K562 (cell line): ENCODE measurements around the gene DOCK6. TPM values are rescaled to one million over a fixed set of nuclear protein-coding genes. Genes with fewer than 3 reads are reported as not detected.

Experiments used
- ATAC-seq: fragments of 200-7000 bp; cut with Tn5 transposase; 3 replicates; pipeline ENCODE4 v1.9.1; 2020; ENCODE audit warnings: moderate library complexity
- BruUV-seq: library from RNA; stranded (reverse); fragments of 400-500 nt; replicated peaks from 2 replicates; lab custom pipeline; 2021; lab: Mats Ljungman, UMichigan
- CTCF ChIA-PET: fragments of 300-600 bp; formaldehyde crosslinking; extraction: SDS; loops from one replicate; lab custom pipeline; 2021; ENCODE audit warnings: low intra/inter-chr PET ratio; lab: Yijun Ruan, JAX
- POLR2A ChIA-PET: fragments of 300-600, 350-650 bp; sonication (Branson Sonifier 250); formaldehyde crosslinking; extraction: SDS; loops from one replicate; lab custom pipeline; 2021; ENCODE audit warnings: antibody characterized with exemption, inconsistent platforms; lab: Yijun Ruan, JAX
- DNase-seq, 4 experiments: peaks; one replicate each; pipeline versions ENCODE4 v3.0.0 to v3.0.0-alpha.2; 2011 to 2018; ENCODE audit warnings: low spot score in 3 of 4, mixed read lengths in 3 of 4; ENCODE audit errors: extremely low read depth in 1 of 4
- FAIRE-seq: peaks from 2 replicates; lab custom pipeline; 2011; peaks lifted over from hg19 to GRCh38; lab: Jason Lieb, UNC
- H2AFZ ChIP-seq: 2 replicates; pipeline ENCODE4 v1.6.0; 2011; ENCODE audit warnings: low read depth, low read length, control low read depth, inconsistent platforms
- H3K27ac ChIP-seq: fragments of 200-600 bp; 3 replicates; pipeline ENCODE4 v1.8.0; 2011; ENCODE audit warnings: low read depth, mild to moderate bottlenecking, control low read depth, inconsistent platforms, low read length, moderate library complexity, mixed read lengths; ENCODE audit errors: extremely low read depth
- H3K27me3 ChIP-seq, 2 experiments: fragments of 300-600 bp in 1 of 2; 2 replicates in 1 of 2; 3 replicates in 1 of 2; pipeline versions ENCODE4 v1.6.0 to v1.8.0; 2011; ENCODE audit warnings: inconsistent platforms in 2 of 2, low read length in 2 of 2, mild to moderate bottlenecking in 1 of 2, mixed read lengths in 1 of 2, moderate library complexity in 1 of 2; ENCODE audit not compliant: control insufficient read depth in 2 of 2, insufficient read depth in 2 of 2
- H3K36me3 ChIP-seq: fragments of 300-600 bp; 3 replicates; pipeline ENCODE4 v1.8.0; 2011; ENCODE audit warnings: mild to moderate bottlenecking, low read length, inconsistent platforms; ENCODE audit not compliant: control insufficient read depth, insufficient read depth
- H3K4me1 ChIP-seq, 2 experiments: fragments of 200-600 bp in 1 of 2; replicated peaks in 1 of 2; 2 replicates in 1 of 2; 3 replicates in 1 of 2; pipeline versions ENCODE4 v1.5.1 to v1.8.0; 2011; ENCODE audit warnings: inconsistent platforms in 2 of 2, low read length in 2 of 2, mild to moderate bottlenecking in 1 of 2, mixed read lengths in 1 of 2, moderate library complexity in 1 of 2; ENCODE audit not compliant: control insufficient read depth in 2 of 2, insufficient read depth in 2 of 2
- H3K4me2 ChIP-seq: 2 replicates; pipeline ENCODE4 v1.6.1; 2011; ENCODE audit warnings: low read length, control low read depth, inconsistent platforms, mixed read lengths; ENCODE audit not compliant: insufficient read depth
- H3K4me3 ChIP-seq: fragments of 200-600 bp; sonication (generic), shearing (Covaris generic); 2 replicates; pipeline ENCODE4 v1.5.1; 2016; ENCODE audit warnings: control low read depth, inconsistent platforms
- H3K79me2 ChIP-seq: fragments of 200-600 bp; 3 replicates; pipeline ENCODE4 v1.8.0; 2011; ENCODE audit warnings: low read length, inconsistent platforms; ENCODE audit not compliant: control insufficient read depth, insufficient read depth
- H3K9ac ChIP-seq, 2 experiments: 2 replicates each; pipeline versions ENCODE4 v1.6.0 to v1.6.1; 2011; ENCODE audit warnings: low read depth in 2 of 2, low read length in 2 of 2, control low read depth in 1 of 2, inconsistent platforms in 1 of 2, mild to moderate bottlenecking in 1 of 2, mixed read lengths in 1 of 2; ENCODE audit not compliant: insufficient read depth in 1 of 2
- H3K9me1 ChIP-seq: one replicate; pipeline ENCODE4 v1.6.0; 2011; ENCODE audit warnings: inconsistent platforms, mild to moderate bottlenecking, low read length, moderate library complexity; ENCODE audit not compliant: control insufficient read depth, insufficient read depth
- H3K9me3 ChIP-seq: replicated peaks from 2 replicates; pipeline ENCODE4 v1.5.1; 2011; ENCODE audit warnings: low read depth, low read length, inconsistent platforms; ENCODE audit not compliant: control insufficient read depth, insufficient read depth
- H4K20me1 ChIP-seq: replicated peaks from 2 replicates; pipeline ENCODE4 v1.6.1; 2011; ENCODE audit warnings: low read length, inconsistent platforms, mixed read lengths; ENCODE audit not compliant: control insufficient read depth, insufficient read depth
- BCOR ChIP-seq: fragments of 450-650 bp; IDR thresholded peaks from 2 replicates; pipeline ENCODE4 v1.6.1; 2016
- CBFA2T2 ChIP-seq: fragments of 450-650 bp; conservative IDR thresholded peaks from 2 replicates; pipeline ENCODE4 v1.6.1; 2017; ENCODE audit warnings: mild to moderate bottlenecking
- CBFA2T3 ChIP-seq: fragments of 450-650 bp; IDR thresholded peaks from 2 replicates; pipeline ENCODE4 v1.6.1; 2017
- CHD1 ChIP-seq: fragments of 200-600 bp; sonication (generic); IDR thresholded peaks from one replicate; pipeline ENCODE4 v1.6.1; 2012; ENCODE audit warnings: mild to moderate bottlenecking, moderate library complexity, low read length, inconsistent platforms
- DACH1 ChIP-seq: fragments of 450-650 bp; IDR thresholded peaks from 2 replicates; pipeline ENCODE4 v1.6.1; 2018; ENCODE audit not compliant: partially characterized antibody
- DIDO1 ChIP-seq: fragments of 450-650 bp; IDR thresholded peaks from 2 replicates; pipeline ENCODE4 v1.6.1; 2016; ENCODE audit warnings: low read depth, missing biosample characterization, missing genetic modification characterization
- FOS ChIP-seq: IDR thresholded peaks from 3 replicates; pipeline ENCODE4 v1.6.1; 2011; ENCODE audit not compliant: insufficient read length; ENCODE audit errors: extremely low read depth
- FOXA3 ChIP-seq, 2 experiments: fragments of 450-650 bp in 1 of 2; sonication (generic) in 1 of 2; formaldehyde crosslinking; IDR thresholded peaks in 1 of 2; conservative IDR thresholded peaks in 1 of 2; 2 replicates each; pipeline versions ENCODE4 v1.4.0 to v1.8.0; 2020 to 2022; ENCODE audit warnings: mild to moderate bottlenecking in 2 of 2, missing genetic modification reagents in 1 of 2
- HDAC1 ChIP-seq, 2 experiments: fragments of 450-650 bp; IDR thresholded peaks; 2 replicates each; pipeline ENCODE4 v1.6.1; 2016 to 2017; ENCODE audit warnings: inconsistent platforms in 1 of 2, mild to moderate bottlenecking in 1 of 2, moderate library complexity in 1 of 2
- HDAC6 ChIP-seq: IDR thresholded peaks from 2 replicates; pipeline ENCODE4 v1.6.1; 2012; ENCODE audit warnings: low read depth, mild to moderate bottlenecking, control low read depth, inconsistent platforms, low read length, moderate library complexity
- MTA2 ChIP-seq: fragments of 450-650 bp; IDR thresholded peaks from 2 replicates; pipeline ENCODE4 v1.6.1; 2016; ENCODE audit warnings: low read depth
- TFAP4 ChIP-seq: sonication (generic); formaldehyde crosslinking; IDR thresholded peaks from 2 replicates; pipeline ENCODE4 v1.8.0; 2022; ENCODE audit warnings: missing genetic modification reagents, mild to moderate bottlenecking, moderate library complexity, borderline replicate concordance
- WGBS: fragments of 100-300 bp; shearing (Covaris generic); methylation state at CpG from one replicate; pipeline ENCODE4 v1.1.6; 2016; ENCODE audit warnings: low coverage, mixed read lengths; ENCODE audit not compliant: insufficient coverage; ENCODE audit errors: missing lambda C conversion rate; 5-methylcytosine and 5-hydroxymethylcytosine counted together
- in situ Hi-C: fragments of 300-500 bp; cut with MboI; formaldehyde crosslinking; loops from 4 replicates; pipeline ENCODE4 v1.15.0; 2018; ENCODE audit warnings: inconsistent platforms, mixed read lengths
- intact Hi-C: fragments of 100-400 bp; cut with micrococcal nuclease; formaldehyde crosslinking; loops from 2 replicates; pipeline ENCODE4 v1.14.2; 2022
- polyA plus RNA-seq, 8 experiments: library from polyadenylated mRNA; depleted of rRNA in 4 of 8; stranded (reverse) in 5 of 8; unstranded in 3 of 8; fragments of >200 nt; fragmentation: Nextera tagmentation in 2 of 8; fragmentation: Illumina TruSeq in 1 of 8; extraction: Ambion mirVana in 2 of 8; extraction: Trizol in 1 of 8; gene quantifications; 2 replicates each; pipeline versions ENCODE4 v1.2.1 to v1.2.3, GENCODE V29; 2011 to 2014; ENCODE audit warnings: inconsistent platforms in 1 of 8, missing spikeins in 1 of 8
- total RNA-seq, 7 experiments: library from RNA; depleted of rRNA in 6 of 7; stranded (reverse); fragments of >200 nt in 6 of 7; fragmentation: Illumina TruSeq in 2 of 7; extraction: Trizol in 2 of 7; gene quantifications; 2 replicates each; pipeline versions ENCODE4 v1.2.1 to v1.2.3, GENCODE V29; 2011 to 2021; ENCODE audit warnings: low replicate concordance in 1 of 7

The DOCK6 gene
- total and polyA plus RNA-seq, 9 of the 15 experiments (the other 6 are each of a cell fraction or from before 2014, with no cell fraction given), result 0.35 to 19.3 (median 3.8) TPM

DNA sequence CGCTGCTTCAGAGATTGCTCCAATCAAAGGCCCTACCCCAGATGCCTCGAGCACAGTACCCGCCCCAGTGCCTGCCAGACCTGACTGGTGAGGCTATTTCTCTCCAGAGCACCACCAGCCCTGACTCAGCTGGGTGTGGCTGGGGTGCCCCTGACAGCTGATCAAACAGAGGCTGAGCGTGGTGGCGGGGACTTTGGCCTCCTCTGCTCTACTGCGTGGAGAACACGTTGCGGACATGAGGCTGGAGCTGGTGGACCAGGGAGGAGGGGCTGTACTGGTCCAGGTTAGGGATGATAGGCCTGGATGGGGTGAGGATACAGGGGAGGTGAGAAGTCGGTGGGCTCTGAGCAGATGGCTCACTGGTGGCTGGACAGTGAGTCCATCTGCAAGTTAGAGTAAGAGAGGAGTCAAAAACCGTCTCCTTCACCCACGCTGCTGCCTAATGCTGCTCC lies 3.5 kb upstream of the DOCK6 start:
- ATAC-seq (no peak), FAIRE-seq (no peak), DNase-seq (peak in 2 of 4 experiments; percentile 14 to 23)
- POLR2A ChIA-PET, result interaction anchor here (1.4 kb wide), 1 partner anchor 35 kb away, joined by 3 read pairs; no protein-coding TSS in a partner anchor
- 15% methylated on average over 10 of the region's 11 CpGs for WGBS
- H3K4me3 ChIP-seq, result no peak overlapping the region
- H4K20me1 ChIP-seq, result 0 out of 2 replicates have a peak, but pooled peaks cover 3% of the 10 kb centered on the region
- H3K27me3 ChIP-seq, result no peaks in the 10 kb centered on the region; a peak in 1 of 5 replicates
- no peaks in the 10 kb centered on the region for H3K9me1 ChIP-seq
- H3K27ac ChIP-seq, result no peak overlapping the region
- in situ Hi-C loops, result no loop called here
- CTCF ChIA-PET, result no interaction called here
- H3K4me1 ChIP-seq, result peaks cover 10 to 26% of the 10 kb centered on the region in 2 experiments; a peak in 3 of 5 replicates
- peak overlapping the region; percentile 65; the same call in 1 of the 2 replicates for H2AFZ ChIP-seq
- TF ChIP-seq HDAC1 (IDR thresholded peaks at IDR 0.05) (0 out of 4 replicates have a peak, but pooled peaks of 1 of the 2 experiments have one; percentile 35), CHD1 (no peak), CBFA2T2 (0 out of 2 replicates have a peak, but pooled peaks have one; percentile 6), HDAC6 (no peak), BCOR (0 out of 2 replicates have a peak, but pooled peaks have one; percentile 4), DIDO1 (no peak), CBFA2T3 (peak; percentile 32; the same call in 1 of the 2 replicates), MTA2 (no peak), DACH1 (peak; percentile 21), FOXA3 (CRISPR knock-in tag; conservative IDR thresholded peaks at IDR 0.05 in 1 of 2, IDR thresholded peaks at IDR 0.05 in 1 of 2) (peak in 1 of 2 experiments; percentile 90; a peak in 2 of 4 replicates), FOS (no peak), TFAP4 (CRISPR knock-in tag) (peak; percentile 91)
- TF ChIP-seq, all 486 proteins: peak for 7
- intact Hi-C loops, result no loop called here
- peak overlapping the region in 1 of 2 experiments; percentile 82; a peak in 2 of 4 replicates for H3K9ac ChIP-seq
- H3K9me3 ChIP-seq, result no peaks in the 10 kb centered on the region
- no peaks in the 10 kb centered on the region for H3K36me3 ChIP-seq
- BruUV-seq, result no TSS peak
- H3K4me2 ChIP-seq, result no peak overlapping the region
- no peaks in the 10 kb centered on the region for H3K79me2 ChIP-seq
